GM11168 (cell line): Measurements from ENCODE around the gene MLF2.

Source experiments
- in situ Hi-C: fragments of 300-500 bp; cut with MboI; formaldehyde crosslinking; loops from one replicate; pipeline ENCODE4 v1.12.0; 2022; ENCODE audit warnings: low sequenced_read_pairs; ENCODE audit not compliant: unreplicated experiment

The MLF2 gene, protein sequence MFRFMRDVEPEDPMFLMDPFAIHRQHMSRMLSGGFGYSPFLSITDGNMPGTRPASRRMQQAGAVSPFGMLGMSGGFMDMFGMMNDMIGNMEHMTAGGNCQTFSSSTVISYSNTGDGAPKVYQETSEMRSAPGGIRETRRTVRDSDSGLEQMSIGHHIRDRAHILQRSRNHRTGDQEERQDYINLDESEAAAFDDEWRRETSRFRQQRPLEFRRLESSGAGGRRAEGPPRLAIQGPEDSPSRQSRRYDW

DNA sequence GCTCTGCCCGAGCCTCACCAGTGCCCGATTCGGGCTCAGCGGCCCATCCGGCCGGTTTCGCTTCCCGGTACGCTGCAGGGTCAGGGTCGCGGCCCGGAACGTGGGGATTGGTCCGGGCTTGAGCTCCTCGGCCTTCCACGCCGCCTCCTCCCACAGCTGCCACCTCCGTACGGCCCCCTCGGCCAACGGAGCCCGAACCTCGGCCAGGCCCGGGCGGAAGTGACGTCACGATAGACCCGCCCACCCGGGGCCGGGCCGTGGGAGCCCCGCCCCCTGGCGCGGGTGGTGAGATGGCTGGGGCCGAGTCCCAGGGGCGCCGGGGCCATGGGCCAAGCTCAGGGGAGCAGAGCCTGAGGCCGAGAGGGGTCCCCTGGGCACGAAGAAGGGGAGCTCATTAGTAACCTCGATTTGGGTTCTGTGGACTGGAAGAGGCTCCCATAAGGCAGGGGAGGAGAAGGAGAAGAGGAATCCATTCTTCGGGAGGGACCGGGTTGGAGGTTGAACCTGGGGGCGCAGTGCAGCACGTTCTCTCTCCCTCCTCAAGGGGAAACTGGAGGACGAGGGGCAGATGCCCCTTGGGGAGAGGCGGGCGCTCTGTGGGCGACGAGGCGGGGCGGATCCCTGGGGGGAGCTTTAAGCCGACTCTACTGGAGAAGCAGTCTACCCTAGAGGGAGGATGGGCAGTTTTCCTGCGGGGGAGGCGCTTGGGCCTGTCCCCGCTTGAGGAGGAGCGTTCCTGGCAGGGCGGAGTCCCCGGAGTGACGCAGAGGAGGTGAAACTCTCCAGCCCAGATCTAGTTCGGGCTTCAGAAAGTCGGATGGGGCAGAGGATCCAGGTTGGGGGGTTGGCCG, at the start of gene MLF2:
TSS of gene MLF2 (minus strand) at position 221 of the 851 bp plus-strand sequence. CDS start 807 bp downstream, outside the sequence.
- in situ Hi-C loops, result loop anchor here (5.0 kb wide), 1 partner anchor 59 kb away; no protein-coding TSS in a partner anchor

DNA sequence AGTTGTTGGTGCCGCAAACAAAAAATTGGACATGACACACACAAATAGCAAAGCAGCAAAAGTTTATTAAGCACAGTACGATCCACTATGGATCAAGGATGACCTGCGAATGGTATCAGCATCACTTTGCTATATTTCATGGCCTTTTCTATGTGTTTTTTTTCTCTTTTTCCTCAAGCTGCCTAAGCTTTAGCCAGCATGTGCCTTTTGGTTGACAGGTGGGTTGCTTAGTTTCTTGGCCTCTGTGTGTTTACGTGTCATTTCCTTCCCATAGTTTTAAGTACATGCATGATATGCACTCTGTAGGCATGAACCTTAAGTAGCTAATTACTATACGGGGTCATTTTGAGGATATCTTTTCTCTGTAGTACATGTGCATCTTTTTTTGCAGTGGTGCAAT, 46.2 kb upstream of the MLF2 start:
- in situ Hi-C loops, result no loop called here

DNA sequence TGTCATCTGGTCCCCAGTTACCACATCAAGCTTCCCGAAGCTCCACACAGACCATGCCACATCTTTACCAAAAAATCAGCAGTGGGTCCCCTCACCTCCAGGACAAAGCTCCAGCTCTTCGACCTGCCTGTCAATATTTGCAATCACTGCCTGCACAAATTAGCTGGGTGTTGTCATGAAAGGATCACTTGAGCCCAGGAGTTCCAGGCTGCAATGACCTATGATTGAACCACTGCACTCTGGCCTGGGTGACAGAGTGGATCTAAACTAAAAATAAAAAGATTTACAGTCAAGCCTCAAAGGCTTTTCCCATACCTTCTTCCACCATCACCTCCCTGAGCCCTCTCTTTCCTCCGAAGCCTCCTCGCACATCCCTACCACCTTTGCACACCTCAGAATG, 43.6 kb upstream of the MLF2 start:
- in situ Hi-C loops, result no loop called here

DNA sequence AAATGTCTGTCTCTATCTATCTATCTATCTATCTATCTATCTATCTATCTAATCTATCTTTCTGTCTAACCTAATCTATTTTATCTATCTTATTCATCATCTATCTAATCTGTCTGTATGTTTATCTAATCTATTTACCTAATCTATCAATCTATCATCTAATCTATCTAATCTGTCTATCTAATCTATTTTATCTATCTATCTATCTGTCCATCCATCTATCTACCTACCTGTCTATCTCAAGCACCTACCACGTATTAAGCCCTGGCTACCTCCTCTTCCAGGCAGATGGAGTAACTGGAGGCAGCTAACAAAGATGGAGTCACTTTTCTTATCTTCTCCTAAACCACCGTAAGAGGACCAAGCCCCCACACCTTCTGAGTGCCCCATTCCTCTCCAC, 42.1 kb upstream of the MLF2 start:
- in situ Hi-C loops, result no loop called here

DNA sequence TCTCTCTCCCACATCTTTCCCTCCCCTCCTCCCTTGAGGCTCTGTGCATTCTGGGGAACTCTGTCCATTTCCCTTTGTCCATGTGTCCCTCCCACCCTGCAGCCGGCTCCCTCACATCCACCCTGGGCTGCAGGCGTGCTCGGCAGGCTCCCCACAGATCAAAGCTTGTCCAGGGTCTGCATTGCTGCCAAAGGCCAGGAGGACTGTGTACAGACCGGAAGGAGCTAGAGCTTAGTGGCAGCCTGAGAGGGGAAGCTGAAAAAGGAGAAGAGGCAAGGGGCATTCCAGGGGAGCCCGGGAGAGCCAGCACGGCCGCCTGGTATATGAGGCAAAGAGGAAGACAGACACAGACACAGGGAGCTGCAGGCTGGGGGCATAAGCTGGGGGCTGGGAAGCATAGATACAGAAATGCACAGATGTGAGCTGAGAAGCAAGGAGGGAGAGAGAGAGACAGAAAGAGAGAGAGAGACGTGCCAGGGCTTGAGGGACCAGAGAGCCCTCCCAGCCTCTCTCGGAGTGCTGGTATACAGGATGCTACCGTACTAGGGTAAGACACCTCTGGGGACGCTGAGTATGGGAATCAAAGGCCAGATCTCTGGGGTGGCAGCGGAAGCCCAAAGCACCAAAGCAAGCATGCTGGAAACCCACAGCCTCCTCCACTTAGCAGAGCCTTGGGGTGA, 39.7 kb upstream of the MLF2 start:
- in situ Hi-C loops, result no loop called here

DNA sequence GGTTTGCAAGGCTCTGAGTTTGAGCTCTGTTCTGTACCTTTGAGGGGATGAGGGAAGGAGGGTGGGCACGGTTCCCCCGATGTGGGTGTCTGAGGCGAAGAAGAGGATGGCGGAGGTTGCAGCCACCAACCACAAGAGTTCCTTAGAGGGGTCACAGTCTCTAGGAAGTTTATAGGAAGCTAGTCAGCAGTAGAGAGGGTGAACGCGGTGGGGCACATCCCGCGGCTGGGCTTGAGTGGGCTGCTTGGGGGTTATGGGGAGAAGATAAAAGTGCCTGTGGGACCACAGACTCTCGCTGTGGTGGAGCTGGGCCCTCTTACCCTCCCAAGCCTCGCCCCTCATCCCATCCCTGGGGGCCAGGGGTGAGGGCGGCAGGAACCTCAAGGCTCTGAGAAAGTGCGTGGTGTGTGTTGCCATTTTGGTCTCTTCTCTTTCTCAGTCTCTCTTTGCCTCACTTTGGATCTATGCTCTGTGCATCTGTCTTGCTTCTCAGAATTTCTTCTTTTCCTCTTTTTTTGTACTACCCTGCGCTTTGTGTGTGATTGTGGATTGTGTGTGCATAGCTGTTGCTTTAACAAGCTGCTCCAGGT, 39.1 kb upstream of the MLF2 start:
- in situ Hi-C loops, result no loop called here

DNA sequence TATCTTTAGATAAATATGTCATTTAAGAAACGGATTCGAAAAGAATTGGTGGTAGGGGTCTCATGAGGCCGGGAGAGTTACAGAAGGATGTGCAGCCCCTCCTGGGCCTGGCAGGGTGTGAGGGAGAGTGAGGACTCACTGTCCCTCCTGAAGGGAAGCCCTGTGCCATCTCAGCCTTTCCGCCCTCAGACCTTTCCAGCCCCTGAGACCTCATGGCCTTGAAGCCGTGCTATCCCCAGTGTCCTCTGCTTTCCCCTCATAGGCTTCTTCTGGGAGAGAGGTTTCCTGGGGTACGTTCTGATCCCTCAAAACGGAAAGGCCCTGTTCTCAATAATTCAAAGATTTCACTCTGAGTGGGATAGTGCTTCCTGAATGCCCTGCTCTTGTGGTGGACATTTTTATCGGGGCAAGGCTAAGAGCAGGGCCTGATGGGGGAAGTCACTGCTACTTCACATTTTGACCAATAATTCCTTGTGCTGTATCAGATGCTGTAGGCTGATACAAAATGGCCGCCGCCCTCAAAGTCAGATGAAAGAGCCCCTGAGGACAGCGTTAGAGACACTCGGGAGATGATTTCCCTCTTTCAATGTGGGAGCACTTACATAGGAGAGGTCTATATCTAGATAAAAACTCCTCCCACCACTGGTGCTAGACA, 37.7 kb upstream of the MLF2 start:
- in situ Hi-C loops, result no loop called here

DNA sequence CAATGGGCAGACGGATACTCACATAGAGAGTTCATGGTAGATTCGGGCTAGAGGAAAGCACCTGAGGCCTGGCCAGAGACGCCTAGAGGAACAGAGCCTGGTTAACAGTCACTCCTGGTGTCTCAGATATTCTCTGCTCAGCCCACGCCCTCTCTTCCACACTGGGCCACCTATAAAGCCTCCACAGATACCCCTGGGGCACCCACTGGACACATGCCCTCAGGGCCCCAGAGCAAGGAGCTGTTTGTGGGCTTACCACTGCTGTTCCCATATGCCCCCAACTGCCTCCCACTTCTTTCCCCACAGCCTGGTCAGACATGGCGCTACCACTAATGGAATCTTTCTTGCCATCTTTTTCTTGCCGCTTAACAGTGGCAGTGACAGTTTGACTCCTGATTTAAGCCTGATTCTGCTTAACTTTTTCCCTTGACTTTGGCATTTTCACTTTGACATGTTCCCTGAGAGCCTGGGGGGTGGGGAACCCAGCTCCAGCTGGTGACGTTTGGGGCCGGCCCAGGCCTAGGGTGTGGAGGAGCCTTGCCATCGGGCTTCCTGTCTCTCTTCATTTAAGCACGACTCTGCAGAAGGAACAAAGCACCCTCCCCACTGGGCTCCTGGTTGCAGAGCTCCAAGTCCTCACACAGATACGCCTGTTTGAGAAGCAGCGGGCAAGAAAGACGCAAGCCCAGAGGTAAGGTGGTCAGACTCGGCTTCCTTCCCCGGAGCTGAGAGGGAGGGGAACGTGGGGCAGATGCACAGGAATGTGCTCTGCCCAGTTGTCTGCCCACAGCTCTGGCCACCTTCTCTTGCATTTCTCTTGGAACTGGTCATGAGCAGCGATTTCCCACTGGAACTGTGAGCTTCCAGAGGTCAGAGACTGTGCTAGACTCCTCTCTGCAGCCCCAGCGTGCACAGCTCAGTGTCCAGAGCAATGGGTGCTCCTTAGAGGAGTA, 36.3 kb upstream of the MLF2 start, which contains the start of gene CD4:
TSS of gene CD4 (plus strand) at position 557 of the 953 bp plus-strand sequence. CDS start 10,611 bp downstream, outside the sequence.
- in situ Hi-C loops, result no loop called here

DNA sequence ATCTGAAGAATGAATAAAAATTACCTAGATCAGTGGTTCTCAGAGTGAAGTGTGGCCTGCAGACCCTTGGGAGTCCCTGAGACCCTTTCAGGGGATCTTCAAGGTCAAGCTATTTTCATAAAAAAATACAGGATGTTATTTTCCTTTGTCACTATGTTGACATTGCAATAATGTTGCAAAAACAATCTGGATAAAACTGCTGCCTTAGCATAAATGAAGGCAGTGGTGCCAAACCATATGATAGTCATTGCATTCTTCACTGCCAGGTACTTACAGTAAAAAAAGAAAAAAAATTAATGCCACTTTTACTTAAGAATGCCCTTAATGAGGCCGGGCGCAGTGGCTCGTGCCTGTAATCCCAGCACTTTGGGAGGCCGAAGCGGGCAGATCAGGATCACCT, 34.4 kb upstream of the MLF2 start:
- in situ Hi-C loops, result no loop called here

DNA sequence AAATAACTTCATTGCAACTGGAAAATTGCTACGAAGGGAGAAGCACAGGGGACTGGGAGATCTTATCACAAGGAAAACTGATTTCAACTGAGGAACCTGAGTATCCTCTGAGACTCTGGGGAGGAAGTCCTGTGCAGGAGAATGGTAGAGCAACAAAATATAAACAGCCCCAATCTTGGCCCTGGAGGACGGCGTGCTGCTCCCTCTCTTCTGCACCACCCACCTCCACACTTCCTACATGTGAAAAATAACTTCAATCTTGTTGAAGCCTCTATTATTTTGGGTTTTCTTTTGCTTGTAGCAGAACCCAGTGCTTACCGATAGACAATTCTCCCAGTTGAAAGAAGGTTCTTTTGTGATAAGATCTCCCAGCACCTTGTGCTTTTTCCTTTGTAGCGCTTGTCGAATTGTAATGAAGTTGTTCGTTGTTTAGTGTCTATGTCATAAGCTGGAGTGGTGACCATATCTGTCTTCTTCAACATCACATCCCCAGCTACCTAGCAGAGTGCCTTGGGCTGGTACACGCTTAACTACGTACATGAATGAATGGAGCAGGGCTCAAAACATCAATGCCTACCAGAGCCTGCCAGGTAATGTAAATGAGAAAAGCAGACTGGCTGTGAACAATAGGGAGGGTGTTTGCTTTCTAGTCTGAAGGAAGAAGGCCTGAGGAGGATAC, 33.6 kb upstream of the MLF2 start:
- in situ Hi-C loops, result no loop called here

DNA sequence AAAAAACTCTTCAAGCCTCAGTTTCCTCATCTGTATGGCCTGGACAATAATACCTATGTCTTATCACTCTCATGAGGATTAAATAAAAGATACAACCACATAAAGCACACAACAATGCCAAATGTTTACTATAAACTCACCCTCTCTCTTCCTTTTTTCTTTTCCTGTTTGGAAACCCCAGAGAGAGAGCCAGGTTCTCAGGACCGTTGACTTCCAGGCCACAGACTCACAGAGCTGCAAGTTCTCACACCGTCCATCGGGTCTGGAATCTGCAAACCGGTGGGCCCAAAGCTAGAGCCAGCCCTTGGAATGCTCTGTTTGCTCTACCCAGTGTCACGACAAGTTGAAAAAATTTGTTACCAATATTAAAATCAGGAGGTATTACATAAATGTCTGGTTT, 31.8 kb upstream of the MLF2 start:
- in situ Hi-C loops, result no loop called here

DNA sequence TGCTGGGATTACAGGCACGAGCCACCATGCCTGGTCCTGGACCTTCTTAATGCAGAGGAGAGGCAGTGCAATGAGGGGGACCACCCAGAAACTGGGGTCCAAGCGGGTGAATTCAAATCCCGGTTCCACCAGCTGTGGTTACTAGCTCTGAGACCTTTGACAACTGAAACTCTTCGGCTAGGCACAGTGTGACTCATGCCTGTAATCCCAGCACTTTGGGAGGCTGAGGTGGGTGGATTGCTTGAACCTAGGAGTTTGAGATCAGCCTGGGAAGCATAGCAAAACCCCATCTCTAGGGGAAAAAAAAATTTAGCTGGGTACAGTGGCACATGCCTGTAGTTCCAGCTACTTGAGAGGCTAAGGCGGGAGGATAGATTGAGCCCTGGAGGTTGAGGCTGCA, 31.4 kb upstream of the MLF2 start:
- in situ Hi-C loops, result no loop called here

DNA sequence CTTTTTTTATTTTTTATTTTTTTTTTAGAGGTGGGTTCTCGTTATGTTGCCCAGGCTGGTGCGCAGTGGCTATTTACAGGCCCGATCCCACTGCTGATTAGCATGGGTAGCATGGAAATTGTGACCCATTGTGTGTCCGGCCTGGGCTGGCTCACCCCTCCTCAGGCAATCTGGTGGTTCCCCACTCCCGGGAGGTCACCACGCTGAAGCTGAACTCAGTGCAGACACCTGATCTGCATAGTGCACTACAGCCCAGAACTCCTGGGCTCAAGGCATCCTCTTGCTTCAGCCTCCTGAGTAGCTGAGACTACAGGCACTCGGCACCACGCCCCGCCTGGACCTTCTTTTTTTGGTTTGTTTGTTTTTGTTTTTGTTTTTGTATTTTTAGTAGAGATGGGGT, 30.9 kb upstream of the MLF2 start:
- in situ Hi-C loops, result no loop called here

DNA sequence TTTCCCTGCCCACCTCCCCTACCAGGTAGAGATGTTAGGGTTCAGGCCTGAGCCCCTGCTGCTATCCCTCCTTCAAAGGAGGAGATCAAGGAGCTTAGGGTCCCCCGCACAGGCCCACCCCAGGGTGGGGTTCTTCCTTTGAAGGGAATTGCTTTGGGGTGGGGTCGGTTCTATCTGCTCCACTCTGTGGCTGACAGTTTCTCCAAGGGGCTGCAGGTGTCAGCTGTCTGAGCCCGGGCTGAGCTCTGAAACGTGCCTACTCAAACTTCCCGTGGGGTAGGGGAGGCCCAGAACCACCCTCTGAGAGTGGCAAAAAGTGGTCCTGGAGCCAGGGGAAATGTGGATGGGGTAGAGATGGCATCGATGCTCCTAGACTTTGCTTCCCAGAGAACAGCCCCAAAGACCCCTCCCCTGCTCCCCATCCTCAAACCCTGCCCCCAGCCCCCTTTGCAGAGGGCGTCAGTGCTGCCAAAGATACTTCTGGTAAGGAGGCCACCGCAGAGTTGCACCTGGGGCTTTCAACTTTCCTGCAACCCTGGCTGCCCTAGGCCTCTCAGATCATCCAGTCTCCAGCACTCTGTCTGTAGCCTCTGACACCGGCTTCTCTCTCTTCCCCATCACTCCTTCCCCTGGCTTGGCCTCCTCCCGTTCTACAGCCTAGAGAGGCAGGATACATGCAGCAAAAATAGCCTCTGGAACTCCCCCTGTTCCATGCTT, 30.1 kb upstream of the MLF2 start:
- in situ Hi-C loops, result no loop called here

DNA sequence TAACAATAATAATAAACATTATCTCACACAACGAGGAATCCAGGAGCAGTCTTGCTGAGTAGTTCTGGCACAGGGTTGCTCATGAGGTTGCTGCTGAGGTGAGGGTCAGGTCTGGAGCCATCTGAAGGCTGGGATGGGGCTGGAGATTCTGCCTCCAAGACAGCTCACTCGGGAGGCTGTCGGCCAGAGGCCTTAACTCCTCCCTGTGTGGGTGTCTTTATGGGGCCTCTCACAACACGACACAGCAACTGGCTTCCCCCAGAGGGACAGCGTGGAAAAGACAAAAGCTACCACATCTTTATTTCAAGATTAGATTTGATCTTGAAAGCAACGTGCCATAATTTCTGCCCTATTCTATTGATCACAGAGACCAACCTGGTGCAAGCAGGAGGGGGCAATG, 29.2 kb upstream of the MLF2 start:
- in situ Hi-C loops, result no loop called here

DNA sequence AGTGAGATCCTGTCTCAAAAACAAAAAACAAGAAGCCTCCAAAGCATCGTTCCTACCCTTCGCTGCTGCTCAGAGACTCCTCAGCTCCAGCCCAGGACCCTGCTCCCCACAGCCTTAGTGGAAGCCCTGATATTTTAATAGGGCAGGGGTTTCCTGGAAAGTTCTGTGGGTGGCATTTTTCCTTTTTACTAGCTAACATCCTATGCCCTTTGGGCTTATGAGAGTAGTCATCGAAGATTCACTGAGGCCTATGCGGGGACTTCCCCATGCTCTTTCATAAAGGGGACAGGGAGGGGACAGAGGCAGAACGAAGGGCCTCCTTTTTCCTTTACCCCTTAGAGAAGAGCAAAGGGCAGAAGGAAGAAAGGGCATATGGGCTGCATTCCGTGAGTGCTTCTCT, 27.6 kb upstream of the MLF2 start:
- in situ Hi-C loops, result no loop called here

DNA sequence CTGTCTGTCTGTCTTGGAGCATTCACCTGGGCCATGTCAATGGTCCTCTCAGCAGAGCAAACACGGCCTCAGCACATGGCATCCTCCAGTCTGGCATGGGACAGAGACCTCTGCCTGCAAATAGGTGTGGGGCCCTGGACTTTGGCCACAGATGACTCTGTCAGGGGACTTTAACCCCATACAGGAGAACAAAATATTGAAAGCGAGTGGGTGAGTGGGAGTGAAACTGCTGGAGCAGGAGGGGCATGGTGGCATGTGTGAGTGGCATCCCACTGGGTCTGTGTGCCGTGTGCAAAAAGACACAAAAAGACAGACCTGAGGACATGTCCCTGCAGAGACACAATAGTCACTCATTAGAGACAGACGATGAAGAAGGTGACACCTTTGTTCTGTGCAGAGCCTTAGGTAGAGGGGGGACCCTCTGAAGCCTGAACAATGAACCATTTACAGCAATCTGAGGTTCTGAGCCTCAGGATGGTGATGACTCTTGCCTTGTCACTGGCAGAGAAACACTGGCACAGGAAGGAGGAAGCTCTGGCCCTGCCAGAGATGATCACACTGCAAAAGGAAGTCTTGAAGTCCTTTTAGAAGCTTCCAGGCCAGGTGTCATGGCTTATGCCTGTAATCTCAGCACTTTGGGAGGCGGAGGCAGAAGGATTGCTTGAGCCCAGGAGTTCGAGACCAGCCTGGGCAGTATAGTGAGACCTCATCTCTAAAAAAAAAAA, 26.9 kb upstream of the MLF2 start:
- in situ Hi-C loops, result no loop called here
